SK-N-SH (cell line): ENCODE measurements around the gene PNN. TPM values are rescaled to one million over a fixed set of nuclear protein-coding genes. Genes with fewer than 3 reads are reported as not detected.
"Not testable (repeated sequence)": the region's sequence is repeated elsewhere in the genome, so short reads cannot be mapped to it uniquely, and the experiment has no call there.

Experiments
- CTCF ChIA-PET: fragments of 300-600, 350-600 bp; formaldehyde crosslinking; extraction: SDS; loops from one replicate; lab custom pipeline; 2021; lab: Yijun Ruan, JAX
- POLR2A ChIA-PET: fragments of 350-600 bp; sonication (Branson Sonifier 250); formaldehyde crosslinking; extraction: SDS; loops from one replicate; lab custom pipeline; 2020; ENCODE audit warnings: antibody characterized with exemption, inconsistent platforms; lab: Yijun Ruan, JAX
- DNase-seq: peaks from one replicate; pipeline ENCODE4 v3.0.0; 2012
- H2AFZ ChIP-seq: fragments of 200-600 bp; sonication (generic); 2 replicates; pipeline ENCODE4 v1.8.1; 2016; ENCODE audit warnings: antibody characterized with exemption, mild to moderate bottlenecking, low read depth
- H3F3A ChIP-seq: fragments of 200-600 bp; sonication (generic); replicated peaks from 2 replicates; pipeline ENCODE3; 2016; ENCODE audit warnings: antibody characterized with exemption, mild to moderate bottlenecking; ENCODE audit not compliant: insufficient read depth
- H3K27ac ChIP-seq, 2 experiments: fragments of 200-500 bp in 1 of 2; fragments of 200-600 bp in 1 of 2; sonication (Bioruptor generic) in 1 of 2; sonication (generic), shearing (Covaris generic) in 1 of 2; 2 replicates each; pipeline versions ENCODE4 v1.5.1 to v1.6.1; 2014 to 2016; ENCODE audit warnings: low read depth in 2 of 2, inconsistent platforms in 1 of 2, low read length in 1 of 2, mild to moderate bottlenecking in 1 of 2, mixed read lengths in 1 of 2
- H3K27me3 ChIP-seq: fragments of 200-600 bp; sonication (generic), shearing (Covaris generic); 2 replicates; pipeline ENCODE4 v1.6.1; 2016; ENCODE audit warnings: mixed run types; ENCODE audit not compliant: insufficient read depth
- H3K36me3 ChIP-seq, 2 experiments: fragments of 200-500 bp in 1 of 2; fragments of 200-600 bp in 1 of 2; sonication (Bioruptor generic) in 1 of 2; sonication (generic) in 1 of 2; replicated peaks in 1 of 2; 2 replicates each; pipeline versions ENCODE3 to v1.5.1; 2014 to 2016; ENCODE audit warnings: low read length in 1 of 2, mild to moderate bottlenecking in 1 of 2; ENCODE audit not compliant: insufficient read depth in 2 of 2, control insufficient read depth in 1 of 2
- H3K4me1 ChIP-seq, 2 experiments: fragments of 200-500 bp in 1 of 2; fragments of 200-600 bp in 1 of 2; sonication (Bioruptor generic) in 1 of 2; sonication (generic), shearing (Covaris generic) in 1 of 2; 2 replicates each; pipeline versions ENCODE4 v1.5.1 to v1.6.1; 2014 to 2016; ENCODE audit warnings: low read depth in 1 of 2, low read length in 1 of 2, mixed run types in 1 of 2; ENCODE audit not compliant: insufficient read depth in 2 of 2, control insufficient read depth in 1 of 2
- H3K4me2 ChIP-seq: fragments of 200-600 bp; sonication (generic), shearing (Covaris generic); 2 replicates; pipeline ENCODE4 v1.6.1; 2017; ENCODE audit warnings: mixed run types
- H3K4me3 ChIP-seq, 2 experiments: fragments of 200-500 bp in 1 of 2; fragments of 200-600 bp in 1 of 2; sonication (Bioruptor generic) in 1 of 2; sonication (generic), shearing (Covaris generic) in 1 of 2; 2 replicates each; pipeline versions ENCODE4 v1.5.1 to v1.8.1; 2014 to 2016; ENCODE audit warnings: low read depth in 2 of 2, inconsistent platforms in 1 of 2, low read length in 1 of 2, mild to moderate bottlenecking in 1 of 2, mixed read lengths in 1 of 2, moderate library complexity in 1 of 2
- H3K79me2 ChIP-seq: fragments of 200-600 bp; sonication (generic); 2 replicates; pipeline ENCODE4 v1.8.1; 2017; ENCODE audit warnings: mild to moderate bottlenecking; ENCODE audit not compliant: insufficient read depth
- H3K9ac ChIP-seq: fragments of 200-600 bp; sonication (generic); 2 replicates; pipeline ENCODE4 v1.6.1; 2017; ENCODE audit warnings: mixed run types
- H3K9me2 ChIP-seq: fragments of 200-600 bp; sonication (generic); 2 replicates; pipeline ENCODE4 v1.6.1; 2017; ENCODE audit warnings: mixed run types
- H3K9me3 ChIP-seq: fragments of 200-600 bp; sonication (generic); 2 replicates; pipeline ENCODE4 v1.6.1; 2017; ENCODE audit warnings: mixed run types, mild to moderate bottlenecking, moderate library complexity
- H4K20me1 ChIP-seq: fragments of 200-600 bp; sonication (generic); 2 replicates; pipeline ENCODE4 v1.6.1; 2017; ENCODE audit warnings: mild to moderate bottlenecking, mixed run types; ENCODE audit not compliant: insufficient read depth
- ELF1 ChIP-seq: IDR thresholded peaks from 2 replicates; pipeline ENCODE4 v1.4.0; 2012
- EZH2phosphoT487 ChIP-seq: fragments of 200-600 bp; sonication (generic); IDR thresholded peaks from 2 replicates; pipeline ENCODE4 v1.6.1; 2017; ENCODE audit warnings: low read depth, mixed run types, mild to moderate bottlenecking, antibody characterized with exemption, moderate library complexity, borderline replicate concordance
- FOXJ3 ChIP-seq: sonication (generic); formaldehyde crosslinking; IDR thresholded peaks from 2 replicates; pipeline ENCODE4 v1.5.1; 2020; ENCODE audit warnings: mild to moderate bottlenecking, missing genetic modification reagents
- GABPA ChIP-seq: IDR thresholded peaks from 2 replicates; pipeline ENCODE4 v1.4.0; 2012; ENCODE audit warnings: low read depth, mild to moderate bottlenecking
- GATA2 ChIP-seq: sonication (generic); formaldehyde crosslinking; IDR thresholded peaks from 2 replicates; pipeline ENCODE4 v1.5.0; 2020; ENCODE audit warnings: mild to moderate bottlenecking, missing genetic modification reagents
- MEF2A ChIP-seq: IDR thresholded peaks from 2 replicates; pipeline ENCODE4 v1.4.0; 2012; ENCODE audit warnings: low read depth, borderline replicate concordance
- NFIC ChIP-seq: IDR thresholded peaks from 2 replicates; pipeline ENCODE4 v1.4.0; 2012; ENCODE audit warnings: borderline replicate concordance
- RAD21 ChIP-seq: IDR thresholded peaks from 2 replicates; pipeline ENCODE4 v1.6.1; 2012; ENCODE audit warnings: mild to moderate bottlenecking, low read length
- RCOR1 ChIP-seq: fragments of 150-350 bp; IDR thresholded peaks from 2 replicates; pipeline ENCODE4 v1.6.1; 2017; ENCODE audit warnings: antibody characterized with exemption, low read length
- RXRA ChIP-seq: IDR thresholded peaks from 2 replicates; pipeline ENCODE4 v1.4.0; 2012; ENCODE audit warnings: low read depth, mild to moderate bottlenecking, borderline replicate concordance
- TAF1 ChIP-seq: IDR thresholded peaks from 2 replicates; pipeline ENCODE4 v1.6.1; 2012; ENCODE audit warnings: low read depth, mild to moderate bottlenecking, low read length, moderate library complexity, borderline replicate concordance
- TCF12 ChIP-seq: IDR thresholded peaks from 2 replicates; pipeline ENCODE4 v1.4.0; 2012
- WGBS: methylation state at CpG from one replicate; pipeline ENCODE4 v1.1.6; 2017; ENCODE audit warnings: low lambda C conversion rate; 5-methylcytosine and 5-hydroxymethylcytosine counted together
- polyA plus RNA-seq, 3 experiments: library from polyadenylated mRNA; depleted of rRNA; stranded (reverse); fragments of >200 nt; gene quantifications; 2 replicates each; pipeline ENCODE4 v1.2.3, GENCODE V29; 2012
- TF ChIP-seq, protein P1 (sequence below): fragments of 150-350 bp; IDR thresholded peaks from 2 replicates; pipeline ENCODE4 v1.6.1; 2017; ENCODE audit warnings: antibody characterized with exemption, low read length, low read depth, borderline replicate concordance
- TF ChIP-seq, protein P2 (sequence below): IDR thresholded peaks from 2 replicates; pipeline ENCODE4 v1.4.0; 2012; ENCODE audit warnings: low read depth
- TF ChIP-seq, protein P3 (sequence below): fragments of 200-600 bp; sonication (generic); IDR thresholded peaks from 2 replicates; pipeline ENCODE4 v1.6.1; 2017; ENCODE audit warnings: antibody characterized with exemption, mild to moderate bottlenecking, moderate library complexity

PNN gene
- polyA plus RNA-seq, 1 of the 3 experiments (the other 2 are of a cell fraction) = 8.8 TPM

DNA sequence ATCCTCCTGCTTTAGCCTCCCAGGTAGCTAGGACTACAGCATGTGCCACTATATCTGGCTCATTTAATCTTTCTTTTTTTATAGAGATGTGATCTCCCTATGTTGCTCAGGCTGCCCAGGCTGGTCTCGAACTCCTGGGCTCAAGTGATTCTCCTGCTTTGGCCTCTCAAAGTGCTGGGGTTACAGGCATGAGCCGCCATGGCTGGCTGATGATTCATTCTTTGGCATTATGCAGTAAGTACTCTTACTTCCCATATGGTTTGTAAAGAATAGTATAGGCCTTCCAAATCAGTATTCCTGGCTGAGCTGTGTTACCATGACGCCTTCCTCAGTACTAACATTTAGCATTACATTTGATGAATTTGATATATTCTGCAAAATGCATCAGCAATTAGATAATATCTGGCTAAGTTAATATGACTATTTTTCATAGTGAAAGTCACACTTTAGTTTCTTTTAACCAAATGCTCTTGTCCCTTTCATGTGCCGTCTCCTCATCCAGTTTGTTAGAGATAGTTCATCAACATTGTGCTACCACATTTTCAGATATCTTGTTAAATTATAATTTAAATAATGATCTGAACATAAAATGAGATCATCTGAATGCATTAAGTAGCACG lies 55.5 kb downstream of the PNN start:
- Histone ChIP-seq H3K4me2 (no peak overlapping the region), H3K4me1 (no peaks in the 10 kb centered on the region), H2AFZ (no peak overlapping the region), H3K9me2 (no peaks in the 10 kb centered on the region), H4K20me1 (no peaks in the 10 kb centered on the region), H3K79me2 (no peaks in the 10 kb centered on the region), H3K36me3 (no peaks in the 10 kb centered on the region), H3K4me3 (no peak overlapping the region), H3K27ac (no peak overlapping the region), H3K9ac (no peak overlapping the region), H3F3A (no peaks in the 10 kb centered on the region), H3K9me3 (no peaks in the 10 kb centered on the region), H3K27me3 (no peaks in the 10 kb centered on the region)
- no peak for DNase-seq
- ChIA-PET CTCF (no interaction called here), POLR2A (no interaction called here)
- 89% methylated on average over 4 of the region's 5 CpGs for WGBS
- TF ChIP-seq RXRA (no peak), NFIC (no peak), MEF2A (no peak), RCOR1 (no peak), GATA2 (CRISPR knock-in tag) (no peak), TAF1 (no peak), EZH2phosphoT487 (no peak), FOXJ3 (CRISPR knock-in tag) (no peak), GABPA (no peak), TCF12 (no peak), ELF1 (no peak)
- TF ChIP-seq, protein P1, sequence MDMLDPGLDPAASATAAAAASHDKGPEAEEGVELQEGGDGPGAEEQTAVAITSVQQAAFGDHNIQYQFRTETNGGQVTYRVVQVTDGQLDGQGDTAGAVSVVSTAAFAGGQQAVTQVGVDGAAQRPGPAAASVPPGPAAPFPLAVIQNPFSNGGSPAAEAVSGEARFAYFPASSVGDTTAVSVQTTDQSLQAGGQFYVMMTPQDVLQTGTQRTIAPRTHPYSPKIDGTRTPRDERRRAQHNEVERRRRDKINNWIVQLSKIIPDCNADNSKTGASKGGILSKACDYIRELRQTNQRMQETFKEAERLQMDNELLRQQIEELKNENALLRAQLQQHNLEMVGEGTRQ = no peak
- TF ChIP-seq, protein P2, sequence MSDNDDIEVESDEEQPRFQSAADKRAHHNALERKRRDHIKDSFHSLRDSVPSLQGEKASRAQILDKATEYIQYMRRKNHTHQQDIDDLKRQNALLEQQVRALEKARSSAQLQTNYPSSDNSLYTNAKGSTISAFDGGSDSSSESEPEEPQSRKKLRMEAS = no peak

DNA sequence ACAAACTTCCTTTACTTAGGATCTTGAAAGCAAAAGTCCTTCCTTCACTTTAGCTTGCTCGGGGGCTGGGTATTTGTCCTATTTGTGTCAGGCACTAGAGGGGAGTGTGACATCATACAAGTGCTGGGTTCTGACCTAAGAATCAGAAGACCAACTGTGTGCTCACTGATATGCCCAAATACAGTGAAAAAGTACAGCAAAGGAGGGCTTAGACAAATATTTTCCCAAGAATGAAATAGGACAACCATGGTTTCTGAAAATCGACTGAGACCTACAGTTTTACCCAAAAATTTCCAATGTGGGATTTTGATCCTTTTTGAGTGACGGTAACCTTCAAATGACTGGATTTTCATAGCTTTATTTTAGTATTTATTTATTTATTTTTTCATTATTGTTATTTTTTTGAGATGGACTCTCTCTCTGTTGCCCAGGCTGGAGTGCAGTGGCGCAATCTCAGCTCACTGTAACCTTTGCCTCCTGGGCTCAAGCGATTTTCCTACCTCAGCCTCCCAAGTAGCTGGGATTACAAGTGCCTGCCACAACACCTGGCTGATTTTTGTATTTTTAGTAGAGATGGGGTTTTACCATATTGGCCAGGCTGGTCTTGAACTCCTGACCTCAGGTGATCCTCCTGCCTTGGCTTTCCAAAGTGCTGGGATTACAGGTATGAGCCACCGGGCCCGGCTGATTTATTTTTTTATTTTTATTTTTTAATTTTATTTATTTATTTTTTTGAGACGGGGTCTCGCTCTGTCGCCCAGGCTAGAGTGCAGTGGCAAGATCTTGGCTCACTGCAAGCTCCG lies 56.9 kb downstream of the PNN start:
- TF ChIP-seq, protein P3, sequence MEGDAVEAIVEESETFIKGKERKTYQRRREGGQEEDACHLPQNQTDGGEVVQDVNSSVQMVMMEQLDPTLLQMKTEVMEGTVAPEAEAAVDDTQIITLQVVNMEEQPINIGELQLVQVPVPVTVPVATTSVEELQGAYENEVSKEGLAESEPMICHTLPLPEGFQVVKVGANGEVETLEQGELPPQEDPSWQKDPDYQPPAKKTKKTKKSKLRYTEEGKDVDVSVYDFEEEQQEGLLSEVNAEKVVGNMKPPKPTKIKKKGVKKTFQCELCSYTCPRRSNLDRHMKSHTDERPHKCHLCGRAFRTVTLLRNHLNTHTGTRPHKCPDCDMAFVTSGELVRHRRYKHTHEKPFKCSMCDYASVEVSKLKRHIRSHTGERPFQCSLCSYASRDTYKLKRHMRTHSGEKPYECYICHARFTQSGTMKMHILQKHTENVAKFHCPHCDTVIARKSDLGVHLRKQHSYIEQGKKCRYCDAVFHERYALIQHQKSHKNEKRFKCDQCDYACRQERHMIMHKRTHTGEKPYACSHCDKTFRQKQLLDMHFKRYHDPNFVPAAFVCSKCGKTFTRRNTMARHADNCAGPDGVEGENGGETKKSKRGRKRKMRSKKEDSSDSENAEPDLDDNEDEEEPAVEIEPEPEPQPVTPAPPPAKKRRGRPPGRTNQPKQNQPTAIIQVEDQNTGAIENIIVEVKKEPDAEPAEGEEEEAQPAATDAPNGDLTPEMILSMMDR = peak; percentile 37
- peak; percentile 47 for TF ChIP-seq RAD21
- H3K9me3 ChIP-seq = not testable (repeated sequence)
- CTCF ChIA-PET = interaction anchor here (0.6 to 1.3 kb wide), 2 partner anchors 116 to 217 kb away, joined by 3 read pairs; no protein-coding TSS in a partner anchor

More for the DNA sequence above, 56.9 kb downstream of the PNN start:
- H3K9me2 ChIP-seq, H3K27ac ChIP-seq, POLR2A ChIA-PET, H4K20me1 ChIP-seq, H3K4me2 ChIP-seq, H3K4me1 ChIP-seq, H3K79me2 ChIP-seq, H3F3A ChIP-seq, H3K9ac ChIP-seq, H3K36me3 ChIP-seq, H2AFZ ChIP-seq, H3K4me3 ChIP-seq, H3K27me3 ChIP-seq: not testable (repeated sequence)
- peak; percentile 4 for DNase-seq
- 83% methylated on average over 11 of the region's 11 CpGs for WGBS

Other genes starting within 250 kb of the PNN start
- gene SEC23A, start 72.0 kb upstream of the PNN start, polyA plus RNA-seq (2012; rRNA removed) = 30.0 and 39.4 TPM in 2 replicates
- 8.4 and 13.2 TPM in 2 replicates for gene GEMIN2, start 60.9 kb upstream of the PNN start, polyA plus RNA-seq (2012; rRNA removed)
- gene TRAPPC6B, start 4.9 kb upstream of the PNN start, polyA plus RNA-seq (2012; rRNA removed) = 4.8 and 7.9 TPM in 2 replicates
- 2.6 and 4.7 TPM in 2 replicates for gene MIA2, start 58.7 kb downstream of the PNN start, polyA plus RNA-seq (2012; rRNA removed)